ENCODE data around the gene GIPR.
A peak's percentile ranks its signal among the peaks of the same experiment; 100 is the strongest.
"Not testable (repeated sequence)": the region's sequence is repeated elsewhere in the genome, so short reads cannot be mapped to it uniquely, and the experiment has no call there.

The GIPR gene

DNA sequence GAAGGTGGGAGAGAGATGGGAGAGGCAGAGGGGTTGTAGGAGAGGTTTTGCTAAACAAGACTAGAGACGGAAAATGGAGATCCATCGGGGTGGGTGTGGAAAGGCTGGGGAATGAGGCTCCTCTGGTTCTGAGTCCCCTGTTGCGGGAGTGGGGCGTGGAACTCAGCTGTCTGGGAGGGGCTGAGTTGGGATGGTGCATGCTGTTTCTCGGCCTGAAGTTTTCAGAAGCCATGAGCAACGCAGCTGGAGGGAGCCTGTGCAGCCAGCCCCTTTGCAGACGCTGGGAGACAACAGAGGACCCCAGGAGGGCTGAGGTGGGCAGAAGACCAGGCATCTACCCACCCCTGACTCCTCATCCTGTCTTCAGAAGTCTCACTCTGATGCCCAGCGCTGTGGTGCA, 7.4 kb upstream of the GIPR start:
- TF ChIP-seq GATA1 (IDR thresholded peaks at IDR 0.05; ENCODE audit: low read depth, low read length) (no peak), POLR2A (IDR thresholded peaks at IDR 0.05; ENCODE audit: low read length) (no peak)
- DNase-seq = no peak

DNA sequence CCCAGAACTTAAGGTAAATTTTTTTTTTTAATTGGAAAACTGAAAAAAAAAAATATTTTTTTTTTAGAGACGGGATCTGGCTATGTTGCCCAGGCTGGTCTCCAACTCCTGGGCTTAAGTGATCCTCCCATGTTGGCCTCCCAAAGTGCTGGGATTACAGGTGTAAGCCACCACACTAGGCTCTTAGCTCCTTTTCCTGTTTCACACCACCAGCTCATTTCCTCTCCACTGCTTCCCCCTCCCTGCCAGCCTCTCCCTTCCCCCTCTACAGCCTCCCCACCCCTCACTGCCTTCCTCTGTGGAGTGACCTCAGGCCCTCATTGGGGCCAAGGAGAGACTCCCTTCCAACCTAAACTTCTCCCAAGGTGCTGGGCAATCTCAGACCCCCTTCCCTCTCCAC, 4.2 kb upstream of the GIPR start:
- TF ChIP-seq POLR2A (IDR thresholded peaks at IDR 0.05; ENCODE audit: low read length) (no peak), GATA1 (IDR thresholded peaks at IDR 0.05; ENCODE audit: low read depth, low read length) (no peak)

DNA sequence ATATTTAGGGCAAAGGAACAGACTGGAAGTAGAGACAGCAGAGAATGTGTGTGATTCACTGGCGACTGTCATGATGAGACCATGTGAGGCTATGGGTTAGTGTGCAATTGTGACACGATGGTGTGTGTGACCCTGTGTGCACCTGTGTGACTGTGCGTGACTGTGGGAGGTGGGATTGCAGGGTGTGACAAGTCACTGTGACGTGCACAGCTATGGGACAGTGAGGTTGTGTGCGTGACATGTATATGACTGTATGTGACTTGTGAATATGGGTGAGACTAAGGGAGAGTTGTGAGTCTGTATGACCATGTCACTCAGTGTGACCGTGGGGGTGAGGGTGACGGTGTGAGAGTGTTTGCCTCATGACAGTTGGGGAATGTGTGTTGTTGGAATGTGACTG, 3.4 kb upstream of the GIPR start:
- TF ChIP-seq POLR2A (IDR thresholded peaks at IDR 0.05; ENCODE audit: low read length) (no peak), GATA1 (IDR thresholded peaks at IDR 0.05; ENCODE audit: low read depth, low read length) (no peak)
- no peak for DNase-seq

More for the DNA sequence above, 4.2 kb upstream of the GIPR start:
- no peak for DNase-seq

DNA sequence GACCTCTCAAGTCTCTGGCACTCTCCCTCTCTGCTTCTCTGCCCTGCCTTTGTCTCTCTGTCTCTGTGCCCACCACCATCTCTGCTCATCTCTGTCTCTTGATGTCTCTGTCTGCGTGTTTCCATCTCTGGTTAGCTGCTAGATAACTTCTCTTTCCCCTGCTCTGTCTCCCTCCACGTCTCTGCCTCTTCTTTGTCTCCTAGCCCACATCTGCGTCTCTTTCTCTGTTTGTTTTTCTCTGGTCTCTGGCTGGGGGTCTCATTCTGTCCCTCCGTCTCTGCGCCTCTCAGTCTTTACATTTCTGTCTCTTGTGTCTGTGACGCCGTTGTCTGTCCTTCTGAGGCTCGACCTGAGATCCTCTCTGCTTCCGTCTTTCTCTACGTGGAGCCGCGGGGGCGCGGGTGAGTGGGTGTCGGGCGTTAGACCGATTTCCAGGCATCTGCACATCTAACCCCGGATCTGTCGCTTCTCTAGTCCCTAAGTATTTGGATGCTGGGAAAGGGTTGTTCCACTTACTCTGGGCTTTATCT, 386 bp downstream of the GIPR start:
- no peak for TF ChIP-seq POLR2A (IDR thresholded peaks at IDR 0.05; ENCODE audit: low read length)
- TF ChIP-seq GATA1 (IDR thresholded peaks at IDR 0.05; ENCODE audit: low read depth, low read length) = no peak
- DNase-seq = no peak

DNA sequence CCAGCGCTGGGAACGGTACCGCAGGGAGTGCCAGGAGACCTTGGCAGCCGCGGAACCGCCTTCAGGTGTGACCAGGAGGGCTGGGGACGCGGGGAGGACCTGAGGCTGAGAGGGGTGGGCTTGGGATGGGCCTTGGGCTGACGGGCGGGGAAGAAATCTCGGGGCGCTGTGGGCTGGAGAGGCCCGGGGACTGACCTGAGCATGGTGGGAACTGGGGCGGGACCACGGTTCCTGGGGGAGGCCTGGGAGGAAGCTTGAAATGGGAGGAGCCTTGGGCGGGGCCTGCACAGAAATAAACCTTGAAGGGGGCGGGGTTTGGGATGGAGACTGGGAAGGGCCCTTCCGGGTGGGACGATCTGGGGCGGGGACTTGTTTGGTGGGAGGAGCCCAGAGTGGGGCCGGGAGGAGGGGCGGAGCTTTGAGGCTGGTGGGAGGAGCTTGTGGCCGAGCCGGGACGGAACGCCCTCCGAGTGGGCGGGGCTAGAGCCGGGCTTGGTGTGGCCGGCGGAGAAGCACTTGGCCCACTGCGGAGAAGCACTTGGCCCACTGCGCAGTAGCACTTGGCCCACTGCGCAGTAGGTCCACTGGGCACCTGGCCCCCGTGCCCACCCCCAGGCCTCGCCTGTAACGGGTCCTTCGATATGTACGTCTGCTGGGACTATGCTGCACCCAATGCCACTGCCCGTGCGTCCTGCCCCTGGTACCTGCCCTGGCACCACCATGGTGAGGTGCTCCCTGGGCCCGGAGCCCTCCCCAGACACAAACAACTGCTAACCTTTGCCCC, 2.8 kb downstream of the GIPR start:
- no peak for TF ChIP-seq GATA1 (IDR thresholded peaks at IDR 0.05; ENCODE audit: low read depth, low read length)
- no peak for TF ChIP-seq POLR2A (IDR thresholded peaks at IDR 0.05; ENCODE audit: low read length)
- DNase-seq = peak; percentile 88 to 91

DNA sequence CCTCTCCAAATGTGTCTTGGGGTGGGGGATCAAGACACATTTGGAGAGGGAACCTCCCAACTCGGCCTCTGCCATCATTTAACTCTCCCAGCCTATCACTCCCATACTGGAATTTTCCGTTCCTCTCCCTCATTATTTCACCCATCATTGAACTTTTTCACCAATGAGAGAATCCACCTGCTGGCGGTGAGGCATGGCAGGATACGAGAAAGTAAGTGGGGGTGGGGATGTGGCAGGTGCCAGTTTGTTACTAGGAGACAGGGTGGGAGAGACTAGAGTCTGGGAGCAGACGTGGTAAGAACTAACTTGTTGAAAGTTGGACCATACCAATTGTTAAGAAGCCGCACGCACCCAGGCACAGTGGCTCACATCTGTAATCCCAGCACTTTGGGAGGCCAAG, 6.9 kb downstream of the GIPR start:
- DNase-seq = no peak
- TF ChIP-seq GATA1 (IDR thresholded peaks at IDR 0.05; ENCODE audit: low read depth, low read length) (no peak), POLR2A (IDR thresholded peaks at IDR 0.05; ENCODE audit: low read length) (no peak)

DNA sequence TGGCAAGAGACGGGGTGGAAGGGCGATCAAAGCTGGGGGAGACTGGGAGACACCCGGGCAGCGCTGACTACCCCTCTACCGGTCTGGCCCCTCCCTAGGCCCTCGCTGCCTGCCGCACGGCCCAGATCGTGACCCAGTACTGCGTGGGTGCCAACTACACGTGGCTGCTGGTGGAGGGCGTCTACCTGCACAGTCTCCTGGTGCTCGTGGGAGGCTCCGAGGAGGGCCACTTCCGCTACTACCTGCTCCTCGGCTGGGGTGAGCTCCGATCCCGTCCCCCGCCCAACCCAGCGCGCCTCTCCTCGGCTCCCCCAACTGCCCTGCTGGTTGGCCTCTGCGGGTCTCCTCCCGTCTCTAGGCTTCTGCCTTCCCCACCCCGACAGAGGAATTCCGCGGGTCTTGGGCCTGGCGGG, 8.8 kb downstream of the GIPR start:
- no peak for DNase-seq
- TF ChIP-seq POLR2A (IDR thresholded peaks at IDR 0.05; ENCODE audit: low read length) (no peak), GATA1 (IDR thresholded peaks at IDR 0.05; ENCODE audit: low read depth, low read length) (no peak)

DNA sequence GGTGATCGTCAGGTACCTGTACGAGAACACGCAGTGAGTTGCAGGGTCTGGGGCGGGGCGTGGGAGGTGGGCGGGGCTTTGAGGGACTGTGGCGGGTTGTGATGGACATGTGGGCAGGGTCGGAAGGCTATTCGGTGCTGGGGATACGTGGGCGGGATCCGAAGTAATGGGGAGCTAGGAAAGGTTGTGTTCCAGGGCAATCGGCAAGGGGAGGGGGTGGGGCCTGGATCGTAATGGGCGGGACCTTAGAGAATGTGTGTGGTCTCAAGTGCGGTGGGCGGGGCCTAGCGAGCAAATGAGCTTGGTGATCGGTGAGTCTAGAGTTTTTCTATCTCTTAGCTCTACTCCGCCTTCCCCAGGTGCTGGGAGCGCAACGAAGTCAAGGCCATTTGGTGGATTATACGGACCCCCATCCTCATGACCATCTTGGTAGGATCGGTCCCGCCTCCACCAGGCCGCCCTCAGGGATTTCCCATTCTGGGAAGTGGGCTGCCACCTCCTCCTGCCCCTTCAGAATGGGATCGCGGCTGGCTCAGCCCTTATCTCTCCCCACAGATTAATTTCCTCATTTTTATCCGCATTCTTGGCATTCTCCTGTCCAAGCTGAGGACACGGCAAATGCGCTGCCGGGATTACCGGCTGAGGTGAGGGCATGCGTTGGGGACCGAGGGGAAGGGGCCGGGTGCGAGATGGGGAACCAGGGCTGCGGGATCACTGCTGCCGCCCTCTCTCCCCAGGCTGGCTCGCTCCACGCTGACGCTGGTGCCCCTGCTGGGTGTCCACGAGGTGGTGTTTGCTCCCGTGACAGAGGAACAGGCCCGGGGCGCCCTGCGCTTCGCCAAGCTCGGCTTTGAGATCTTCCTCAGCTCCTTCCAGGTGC, 9.6 kb downstream of the GIPR start:
- no peak for TF ChIP-seq GATA1 (IDR thresholded peaks at IDR 0.05; ENCODE audit: low read depth, low read length)
- no peak for TF ChIP-seq POLR2A (IDR thresholded peaks at IDR 0.05; ENCODE audit: low read length)
- DNase-seq = peak; percentile 89 to 91

DNA sequence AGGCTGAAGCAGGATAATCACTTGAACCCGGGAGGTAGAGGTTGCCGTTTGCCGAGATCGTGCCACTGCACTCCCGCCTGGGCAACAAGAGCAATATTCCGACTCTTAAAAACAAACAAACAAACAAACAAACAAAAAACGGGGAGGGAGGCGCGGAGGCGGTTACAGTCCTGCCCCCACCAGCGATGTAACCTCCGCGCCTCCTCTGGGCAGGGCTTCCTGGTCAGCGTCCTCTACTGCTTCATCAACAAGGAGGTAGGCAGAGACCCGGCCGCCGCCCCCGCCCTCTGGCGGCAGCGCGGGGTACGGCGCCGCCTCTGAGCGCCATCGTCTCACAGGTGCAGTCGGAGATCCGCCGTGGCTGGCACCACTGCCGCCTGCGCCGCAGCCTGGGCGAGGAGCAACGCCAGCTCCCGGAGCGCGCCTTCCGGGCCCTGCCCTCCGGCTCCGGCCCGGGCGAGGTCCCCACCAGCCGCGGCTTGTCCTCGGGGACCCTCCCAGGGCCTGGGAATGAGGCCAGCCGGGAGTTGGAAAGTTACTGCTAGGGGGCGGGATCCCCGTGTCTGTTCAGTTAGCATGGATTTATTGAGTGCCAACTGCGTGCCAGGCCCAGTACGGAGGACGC, 13.5 kb downstream of the GIPR start:
- TF ChIP-seq POLR2A (IDR thresholded peaks at IDR 0.05; ENCODE audit: low read length) (no peak), GATA1 (IDR thresholded peaks at IDR 0.05; ENCODE audit: low read depth, low read length) (no peak)
- peak; percentile 83 to 89 for DNase-seq

DNA sequence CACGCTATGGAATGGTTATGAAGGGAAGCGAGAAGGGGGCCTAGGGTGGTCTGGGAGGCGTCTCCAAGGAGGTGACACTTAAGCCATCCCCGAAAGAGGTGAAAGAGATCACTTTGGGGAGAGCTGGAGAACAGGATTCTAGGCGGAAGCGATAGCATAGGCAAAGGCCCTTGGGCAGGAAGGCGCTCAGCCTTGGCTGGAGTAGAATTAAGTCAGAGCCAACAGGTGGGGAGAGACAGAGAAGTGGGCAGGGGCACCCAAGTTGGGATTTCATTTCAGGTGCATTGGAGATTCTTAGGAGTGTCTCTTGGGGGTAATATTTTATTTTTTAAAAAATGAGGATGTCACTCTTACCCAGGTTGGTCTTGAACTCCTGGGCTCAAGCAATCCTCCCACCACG, 14.1 kb downstream of the GIPR start:
- TF ChIP-seq POLR2A (IDR thresholded peaks at IDR 0.05; ENCODE audit: low read length) = no peak
- TF ChIP-seq GATA1 (IDR thresholded peaks at IDR 0.05; ENCODE audit: low read depth, low read length) = no peak
- DNase-seq = no peak

DNA sequence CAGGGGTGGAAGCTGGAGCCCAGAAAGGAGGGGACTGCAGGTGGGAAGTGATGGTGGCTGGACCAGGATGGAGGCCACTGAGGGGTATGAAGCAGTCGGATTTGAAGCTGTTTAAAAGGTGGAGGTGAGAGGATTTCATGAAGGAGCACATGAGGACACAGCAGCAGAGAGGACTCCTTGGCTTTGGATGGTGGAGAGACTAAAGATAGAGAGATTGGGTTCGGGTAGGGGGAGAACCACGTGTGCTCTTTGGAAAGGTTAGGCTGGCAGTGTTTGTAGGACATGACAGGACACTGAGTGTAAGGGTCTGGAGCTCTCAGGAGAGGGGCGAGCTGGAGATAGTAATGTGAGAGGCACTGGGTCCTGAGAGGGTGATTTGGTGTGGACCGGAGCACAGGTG, 14.9 kb downstream of the GIPR start:
- TF ChIP-seq POLR2A (IDR thresholded peaks at IDR 0.05; ENCODE audit: low read length) = no peak
- no peak for TF ChIP-seq GATA1 (IDR thresholded peaks at IDR 0.05; ENCODE audit: low read depth, low read length)
- no peak for DNase-seq

DNA sequence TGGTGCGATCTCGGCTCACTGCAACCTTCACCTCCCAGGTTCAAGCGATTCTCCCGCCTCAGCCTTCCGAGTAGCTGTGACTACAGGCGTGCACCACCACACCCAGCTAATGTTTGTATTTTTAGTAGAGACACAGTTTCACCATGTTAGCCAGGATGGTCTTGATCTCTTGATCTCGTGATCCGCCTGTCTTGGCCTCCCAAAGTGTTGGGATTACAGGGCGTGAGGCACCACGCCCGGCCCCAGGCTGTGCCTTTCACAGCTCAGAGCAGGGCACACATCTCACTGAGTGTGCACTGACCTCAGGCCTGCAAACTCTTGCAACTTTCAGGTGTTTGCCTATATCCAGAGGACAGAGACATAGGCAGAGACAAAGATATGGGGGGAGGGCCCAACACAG, 17.0 kb downstream of the GIPR start:
- DNase-seq = not testable (repeated sequence)

DNA sequence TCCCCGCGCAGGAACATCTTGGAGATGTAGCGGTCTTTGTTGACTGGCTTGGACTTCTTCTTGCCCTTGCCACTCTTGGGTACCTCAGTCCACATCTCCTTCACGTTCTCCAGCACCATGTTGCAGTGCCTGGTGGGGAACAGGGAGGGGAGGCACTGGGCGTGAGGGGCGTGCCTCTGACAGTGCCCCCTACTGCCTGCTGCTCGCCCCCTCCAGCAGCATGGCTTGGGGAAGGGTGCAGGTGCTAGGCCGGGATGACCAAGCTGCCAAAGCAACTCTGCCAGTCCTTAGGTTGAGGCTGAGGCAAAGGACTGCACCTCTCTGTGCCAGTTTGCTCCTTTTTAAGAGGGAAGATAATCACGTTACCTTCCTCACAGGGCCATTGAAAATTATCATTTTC, 19.6 kb downstream of the GIPR start:
- no peak for DNase-seq
- TF ChIP-seq GATA1 (IDR thresholded peaks at IDR 0.05; ENCODE audit: low read depth, low read length) (no peak), POLR2A (IDR thresholded peaks at IDR 0.05; ENCODE audit: low read length) (no peak)

DNA sequence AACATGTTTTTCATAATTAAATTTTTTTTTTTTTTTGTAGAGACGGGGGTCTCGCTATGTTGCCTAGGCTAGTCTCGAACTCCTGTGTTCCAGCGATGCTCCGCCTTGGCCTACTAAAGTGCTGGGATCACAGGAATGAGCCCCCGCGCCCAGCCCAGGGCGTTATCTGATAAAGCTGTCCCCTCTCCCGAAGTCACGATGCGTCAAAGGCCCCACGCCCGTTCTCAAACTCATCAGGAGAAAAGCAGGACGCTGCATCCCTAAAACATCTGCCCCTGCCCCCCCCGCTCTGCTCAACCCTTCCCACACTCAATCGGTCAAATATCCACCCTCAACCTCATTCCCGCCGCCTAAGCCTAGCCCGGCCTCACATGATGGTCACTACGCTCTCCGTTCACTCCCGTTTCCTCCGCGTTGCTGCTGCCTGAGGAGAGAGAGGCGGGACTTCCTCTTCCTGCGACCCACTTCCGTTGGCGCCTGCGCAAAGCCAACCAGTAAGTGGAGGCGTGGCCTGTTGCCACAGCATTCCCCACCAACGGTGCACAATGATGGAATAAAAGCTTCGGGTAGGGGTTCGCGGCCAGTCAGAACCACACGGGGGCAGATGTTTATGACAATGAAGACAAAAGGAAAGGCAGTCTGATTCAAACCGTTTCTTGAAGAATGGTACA, 23.6 kb downstream of the GIPR start, which contains the start of gene SNRPD2:
Gene SNRPD2, minus strand, starts transcription at position 438 of the 671 bp plus-strand sequence. Its CDS starts 65 bp downstream, at position 373.
- peak; percentile 96 for DNase-seq
- TF ChIP-seq GATA1 (IDR thresholded peaks at IDR 0.05; ENCODE audit: low read depth, low read length) = no peak
- peak; percentile 93 for TF ChIP-seq POLR2A (IDR thresholded peaks at IDR 0.05; ENCODE audit: low read length)
